Keratinocyte (primary cell): Measurements from ENCODE around the gene PLCG2. TPM values are rescaled to one million over a fixed set of nuclear protein-coding genes. Genes with fewer than 3 reads are reported as not detected.

ENCODE experiments used
- DNase-seq: peaks from one replicate; pipeline ENCODE4 v3.0.0-alpha.2; 2011; ENCODE audit warnings: low read depth, missing footprints, low spot score
- FAIRE-seq: peaks from 2 replicates; lab custom pipeline; 2011; peaks lifted over from hg19 to GRCh38; lab: Jason Lieb, UNC
- H2AFZ ChIP-seq: 2 replicates; pipeline ENCODE4 v1.6.0; 2012; ENCODE audit warnings: low read length, control low read depth, inconsistent platforms; ENCODE audit not compliant: control insufficient read depth
- H3K27ac ChIP-seq: 2 replicates; pipeline ENCODE4 v1.5.1; 2011; ENCODE audit warnings: low read length; ENCODE audit not compliant: control insufficient read depth, insufficient read depth
- H3K27me3 ChIP-seq: 3 replicates; pipeline ENCODE4 v1.6.0; 2011; ENCODE audit warnings: low read length; ENCODE audit not compliant: control insufficient read depth, insufficient read depth; ENCODE audit errors: extremely low read depth
- H3K36me3 ChIP-seq, 2 experiments: 2 replicates in 1 of 2; 3 replicates in 1 of 2; pipeline ENCODE4 v1.5.1; 2011; ENCODE audit warnings: low read length in 2 of 2, mild to moderate bottlenecking in 1 of 2; ENCODE audit not compliant: control insufficient read depth in 2 of 2, insufficient read depth in 2 of 2; ENCODE audit errors: extremely low read depth in 1 of 2
- H3K4me1 ChIP-seq: 3 replicates; pipeline ENCODE4 v1.5.1; 2011; ENCODE audit warnings: low read length; ENCODE audit not compliant: control insufficient read depth, insufficient read depth; ENCODE audit errors: extremely low read depth
- H3K4me2 ChIP-seq: 3 replicates; pipeline ENCODE4 v1.6.0; 2011; ENCODE audit warnings: low read depth, low read length; ENCODE audit not compliant: control insufficient read depth, insufficient read depth; ENCODE audit errors: extremely low read depth
- H3K4me3 ChIP-seq, 3 experiments: fragments of 200-600 bp in 1 of 3; sonication (generic) in 1 of 3; 2 replicates in 2 of 3; 3 replicates in 1 of 3; pipeline ENCODE4 v1.5.1; 2011 to 2016; ENCODE audit warnings: low read length in 3 of 3, mild to moderate bottlenecking in 3 of 3, control low read depth in 2 of 3, inconsistent platforms in 1 of 3, low read depth in 1 of 3, mixed read lengths in 1 of 3, mixed run types in 1 of 3, moderate library complexity in 1 of 3; ENCODE audit not compliant: control insufficient read depth in 2 of 3, insufficient read depth in 2 of 3; ENCODE audit errors: extremely low read depth in 1 of 3
- H3K79me2 ChIP-seq: 2 replicates; pipeline ENCODE4 v1.6.0; 2012; ENCODE audit warnings: low read length; ENCODE audit not compliant: control insufficient read depth, insufficient read depth
- H3K9ac ChIP-seq: 3 replicates; pipeline ENCODE4 v1.6.0; 2011; ENCODE audit warnings: low read length; ENCODE audit not compliant: control insufficient read depth, insufficient read depth; ENCODE audit errors: extremely low read depth
- H3K9me1 ChIP-seq: 3 replicates; pipeline ENCODE4 v1.6.0; 2011; ENCODE audit warnings: low read length; ENCODE audit not compliant: control insufficient read depth, insufficient read depth; ENCODE audit errors: extremely low read depth
- H3K9me3 ChIP-seq: 2 replicates; pipeline ENCODE4 v1.5.1; 2012; ENCODE audit warnings: low read depth, low read length; ENCODE audit not compliant: control insufficient read depth
- H4K20me1 ChIP-seq: 3 replicates; pipeline ENCODE4 v1.6.0; 2011; ENCODE audit warnings: low read length; ENCODE audit not compliant: control insufficient read depth, insufficient read depth; ENCODE audit errors: extremely low read depth
- CTCF ChIP-seq, 3 experiments: IDR thresholded peaks in 1 of 3; conservative IDR thresholded peaks in 1 of 3; optimal IDR thresholded peaks in 1 of 3; 2 replicates in 2 of 3; 3 replicates in 1 of 3; pipeline versions ENCODE3 to v1.5.1; 2011; ENCODE audit warnings: low read length in 3 of 3, mild to moderate bottlenecking in 3 of 3, moderate library complexity in 2 of 3, control low read depth in 1 of 3, inconsistent platforms in 1 of 3; ENCODE audit not compliant: insufficient read depth in 2 of 3; ENCODE audit errors: extremely low read depth in 1 of 3
- EZH2 ChIP-seq: IDR thresholded peaks from one replicate; pipeline ENCODE4 v1.6.1; 2012; ENCODE audit warnings: inconsistent platforms, mild to moderate bottlenecking, low read length, moderate library complexity
- dilution Hi-C: fragments of 300-500 bp; cut with MboI; formaldehyde crosslinking; loops from one replicate; pipeline ENCODE4 v1.7.0; 2020; ENCODE audit warnings: low sequenced_read_pairs; ENCODE audit not compliant: extremely low pct_ligation_motif_present
- polyA plus RNA-seq, 5 experiments: library from polyadenylated mRNA; depleted of rRNA in 3 of 5; stranded (reverse) in 3 of 5; stranded (forward) in 1 of 5; unstranded in 1 of 5; fragments of >200 nt; gene quantifications; 1 replicate in 1 of 5; 2 replicates in 3 of 5; 3 replicates in 1 of 5; pipeline versions ENCODE4 v1.2.1 to v1.2.3, GENCODE V29; 2011 to 2012; ENCODE audit warnings: missing spikeins in 2 of 5, low read depth in 1 of 5, low replicate concordance in 1 of 5

Gene PLCG2
- polyA plus RNA-seq, 1 donor (not counting 4 experiments of a cell fraction or from before 2014, with no cell fraction given): 3.5 TPM

GRCh38 chr16:81841722-81842121, 62.6 kb downstream of the PLCG2 start:
- FAIRE-seq: no peak
- H3K4me3 ChIP-seq: no peak overlapping the region
- H3K9me1 ChIP-seq: no peaks in the 10 kb centered on the region
- no peak overlapping the region for H3K27ac ChIP-seq
- no peak for DNase-seq
- no peaks in the 10 kb centered on the region for H3K36me3 ChIP-seq
- H3K4me2 ChIP-seq: no peak overlapping the region
- no peaks in the 10 kb centered on the region for H3K9me3 ChIP-seq
- TF ChIP-seq CTCF (optimal IDR thresholded peaks at IDR 0.05 in 1 of 3, IDR thresholded peaks at IDR 0.05 in 1 of 3, conservative IDR thresholded peaks at IDR 0.05 in 1 of 3; ENCODE audit: extremely low read depth in 1 of 3, insufficient read depth in 2 of 3, low read length in 3 of 3) (no peak), EZH2 (no peak)
- H3K79me2 ChIP-seq: no peaks in the 10 kb centered on the region
- dilution Hi-C loops: no loop called here
- H3K4me1 ChIP-seq: no peaks in the 10 kb centered on the region
- H4K20me1 ChIP-seq: no peaks in the 10 kb centered on the region
- peaks cover 5% of the 10 kb centered on the region for H3K27me3 ChIP-seq
- H2AFZ ChIP-seq: no peak overlapping the region
- no peak overlapping the region for H3K9ac ChIP-seq

DNA sequence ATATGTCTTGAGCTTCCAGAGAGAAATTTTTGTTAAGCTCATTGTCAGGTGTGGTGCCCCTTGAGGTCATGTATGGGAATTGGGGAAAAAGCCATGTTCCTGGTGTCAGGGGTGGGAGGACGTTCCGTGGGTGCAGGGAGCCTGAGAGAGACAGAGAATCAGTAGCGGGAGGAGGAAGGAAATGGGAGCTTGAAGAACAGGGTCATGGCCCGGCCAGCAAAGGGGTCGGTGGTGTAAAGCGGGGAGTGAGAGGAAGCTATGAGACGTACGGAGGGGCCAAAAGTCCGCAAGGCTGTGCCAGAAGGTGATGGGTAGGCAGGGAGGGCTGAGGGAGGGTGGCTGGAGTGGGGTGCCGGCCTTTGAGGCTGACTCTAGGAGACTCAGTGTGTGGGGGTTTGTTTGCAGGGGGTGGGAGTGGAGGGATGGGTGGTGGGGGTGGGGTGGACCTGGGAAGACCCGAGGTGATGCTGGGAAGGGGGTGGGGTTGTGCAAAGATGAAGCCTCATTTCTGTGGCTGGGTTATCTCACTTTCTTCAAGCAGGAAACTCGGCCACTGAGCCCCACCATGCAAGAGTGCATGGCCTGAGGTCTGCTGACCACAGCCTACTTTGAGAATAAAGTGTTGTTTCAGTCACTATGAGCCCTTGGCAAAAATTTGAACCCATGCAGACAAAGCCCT, 63.6 kb downstream of the PLCG2 start:
- H4K20me1 ChIP-seq: no peaks in the 10 kb centered on the region
- H3K4me3 ChIP-seq: no peak overlapping the region
- no peak overlapping the region for H3K4me2 ChIP-seq
- no peaks in the 10 kb centered on the region for H3K4me1 ChIP-seq
- no peak overlapping the region for H3K9ac ChIP-seq
- H3K27ac ChIP-seq: no peak overlapping the region
- H2AFZ ChIP-seq: no peak overlapping the region
- no peaks in the 10 kb centered on the region for H3K36me3 ChIP-seq
- H3K9me3 ChIP-seq: no peaks in the 10 kb centered on the region
- no peaks in the 10 kb centered on the region for H3K9me1 ChIP-seq
- H3K27me3 ChIP-seq: peaks cover 8% of the 10 kb centered on the region
- TF ChIP-seq CTCF (optimal IDR thresholded peaks at IDR 0.05 in 1 of 3, IDR thresholded peaks at IDR 0.05 in 1 of 3, conservative IDR thresholded peaks at IDR 0.05 in 1 of 3; ENCODE audit: extremely low read depth in 1 of 3, insufficient read depth in 2 of 3, low read length in 3 of 3): no peak
- H3K79me2 ChIP-seq: no peaks in the 10 kb centered on the region
- no peak for FAIRE-seq
- dilution Hi-C loops: no loop called here
- DNase-seq: no peak
